ENCODE results near the gene CARMIL1. TPM values are rescaled to one million over a fixed set of nuclear protein-coding genes. Genes with fewer than 3 reads are reported as not detected.
A peak's percentile ranks its signal among the peaks of the same experiment; 100 is the strongest.

CARMIL1 gene
- total and polyA plus RNA-seq, 2 of the 8 experiments (the other 6 are each of a cell fraction or from before 2014, with no cell fraction given) = 20.3 to 40.4 TPM

DNA sequence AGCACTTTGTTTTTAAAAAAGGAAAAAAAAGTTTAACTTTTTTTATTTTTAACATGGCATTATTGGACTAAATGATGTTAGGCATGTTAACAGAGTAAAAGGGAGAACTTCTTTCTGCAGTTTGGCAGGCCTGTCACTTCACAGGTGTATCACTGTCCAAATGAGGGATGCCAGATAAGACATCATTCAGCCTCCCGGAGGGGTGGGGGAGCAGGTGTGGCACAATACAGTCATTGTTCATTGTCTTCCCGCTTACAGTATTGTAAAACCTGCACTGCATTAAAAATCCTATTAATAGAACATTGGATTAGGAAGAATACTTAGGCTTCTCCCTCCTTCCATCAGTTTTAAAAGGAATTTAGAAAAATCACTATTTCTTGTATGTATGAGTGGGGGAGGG, 80.7 kb downstream of the CARMIL1 start:
- POLR2A ChIA-PET (ENCODE audit: partially characterized antibody) = interaction anchor here (1.5 kb wide), 1 partner anchor 18 kb away, joined by 6 read pairs; no protein-coding TSS in a partner anchor
- CTCF ChIA-PET (ENCODE audit: partially characterized antibody) = no interaction called here

More for the DNA sequence above, 80.7 kb downstream of the CARMIL1 start:
- H3K9me3 ChIP-seq (ENCODE audit: insufficient read depth in 2 of 2, low read depth in 1 of 2, low read length in 1 of 2) = no peaks in the 10 kb centered on the region
- no peak overlapping the region for H2BK20ac ChIP-seq (ENCODE audit: low read length)
- H3K79me2 ChIP-seq (ENCODE audit: control insufficient read depth in 1 of 2, insufficient read depth in 2 of 2, low read length in 2 of 2) = peaks cover 3 to 90% of the 10 kb centered on the region in 2 experiments; a peak in 3 of 4 replicates
- H2AK5ac ChIP-seq (ENCODE audit: low read depth, low read length) = no peak overlapping the region
- H3K9ac ChIP-seq (replicated peaks in 1 of 4; ENCODE audit: extremely low read depth in 1 of 4, low read depth in 3 of 4, low read length in 3 of 4) = no peak overlapping the region
- no peak overlapping the region for H2BK120ac ChIP-seq (replicated peaks; ENCODE audit: low read depth, low read length)
- no peak overlapping the region for H3K4me3 ChIP-seq (ENCODE audit: extremely low read depth in 1 of 4, insufficient read depth in 2 of 4, low read depth in 3 of 4, low read length in 4 of 4)
- TF ChIP-seq NANOG (IDR thresholded peaks at IDR 0.05; ENCODE audit: insufficient read depth, low read depth, low read length, poor library complexity, severe bottlenecking) = no peak
- no peak for TF ChIP-seq CHD2 (IDR thresholded peaks at IDR 0.05; ENCODE audit: low read length)
- no peak for TF ChIP-seq EZH2 (IDR thresholded peaks at IDR 0.05; ENCODE audit: low read depth, low read length, severe bottlenecking)
- no peak for TF ChIP-seq SIN3A (conservative IDR thresholded peaks at IDR 0.05 in 1 of 2, IDR thresholded peaks at IDR 0.05 in 1 of 2; ENCODE audit: low read depth in 1 of 2, low read length in 2 of 2)
- no peak for TF ChIP-seq SUZ12 (IDR thresholded peaks at IDR 0.05; ENCODE audit: low read length)
- TF ChIP-seq SIX5 (IDR thresholded peaks at IDR 0.05; ENCODE audit: low read depth, low read length) = no peak
- no peak for TF ChIP-seq TAF7 (optimal IDR thresholded peaks at IDR 0.05; ENCODE audit: borderline replicate concordance, low read depth, low read length)
- TF ChIP-seq MAFK (IDR thresholded peaks at IDR 0.05; ENCODE audit: low read depth, low read length) = no peak
- TF ChIP-seq EGR1 (IDR thresholded peaks at IDR 0.05; ENCODE audit: borderline replicate concordance, low read depth, low read length) = no peak
- TF ChIP-seq JUND (IDR thresholded peaks at IDR 0.05; ENCODE audit: low read length) = no peak
- TF ChIP-seq KDM1A (IDR thresholded peaks at IDR 0.05; ENCODE audit: borderline replicate concordance, low read length) = no peak
- H3K27me3 ChIP-seq (replicated peaks in 1 of 4; ENCODE audit: control insufficient read depth in 3 of 4, extremely low read depth in 1 of 4, insufficient read depth in 3 of 4, low read length in 3 of 4) = no peaks in the 10 kb centered on the region
- H2AFZ ChIP-seq (ENCODE audit: low read length) = no peak overlapping the region
- DNase-seq (ENCODE audit: low read depth in 1 of 2, low spot score in 2 of 2) (no peak), FAIRE-seq (no peak)
- H3K27ac ChIP-seq (ENCODE audit: low read depth, low read length) = no peak overlapping the region
- no peak overlapping the region for H2BK15ac ChIP-seq (ENCODE audit: low read length)
- H4K20me1 ChIP-seq (replicated peaks in 1 of 2; ENCODE audit: control insufficient read depth in 1 of 2, insufficient read depth in 2 of 2, low read length in 2 of 2) = peaks cover 0 to 1% of the 10 kb centered on the region in 2 experiments
- H3K36me3 ChIP-seq (ENCODE audit: control insufficient read depth in 2 of 4, insufficient read depth in 4 of 4, low read length in 3 of 4) = no peaks in the 10 kb centered on the region
- H2BK12ac ChIP-seq (ENCODE audit: low read depth, low read length) = no peak overlapping the region
- H2BK5ac ChIP-seq (ENCODE audit: low read depth, low read length) = no peak overlapping the region
- H3K23me2 ChIP-seq (ENCODE audit: low read depth, low read length) = no peaks in the 10 kb centered on the region
- H3K14ac ChIP-seq (ENCODE audit: insufficient read length) = no peak overlapping the region
- H3K4ac ChIP-seq (replicated peaks; ENCODE audit: insufficient read length, low read depth, low read length) = no peak overlapping the region
- no peak overlapping the region for H3K56ac ChIP-seq (replicated peaks; ENCODE audit: insufficient read length, low read depth, low read length)
- H3K4me1 ChIP-seq (replicated peaks in 1 of 4; ENCODE audit: control insufficient read depth in 3 of 4, insufficient read depth in 4 of 4, low read length in 3 of 4) = peaks cover 3 to 12% (median 9%) of the 10 kb centered on the region in 4 experiments; a peak in 4 of 7 replicates
- no peak overlapping the region for H4K91ac ChIP-seq (replicated peaks; ENCODE audit: insufficient read length, low read length)
- H3K18ac ChIP-seq (ENCODE audit: extremely low read depth, low read length) = no peak overlapping the region
- no peak overlapping the region for H4K8ac ChIP-seq (ENCODE audit: extremely low read depth, insufficient read depth, low read length)
- no peak overlapping the region for H3K23ac ChIP-seq (ENCODE audit: insufficient read length)
- H3K79me1 ChIP-seq (ENCODE audit: low read depth, low read length) = peaks cover 6% of the 10 kb centered on the region
- H3K4me2 ChIP-seq (ENCODE audit: insufficient read depth in 1 of 2, low read depth in 2 of 2, low read length in 2 of 2) = 0 out of 4 replicates have a peak overlapping the region, but pooled peaks of 1 of the 2 experiments have one; percentile 18
- 83% methylated on average over 2 of the region's 2 CpGs; no CpG with 5 or more reads in 1 of the 2 experiments for WGBS, 2 experiments (ENCODE audit: extremely low coverage in 1 of 2, insufficient coverage in 1 of 2, insufficient read length in 1 of 2, insufficient replicate concordance in 2 of 2, low coverage in 1 of 2, low lambda C conversion rate in 2 of 2, missing lambda C conversion rate in 1 of 2)
- no peak overlapping the region for H4K5ac ChIP-seq (ENCODE audit: insufficient read length, low read depth, low read length)

All from H1 (cell line).